OCI-LY1 (cell line): Measurements from ENCODE around the gene LMF1.

ENCODE experiments used
- CTCF ChIP-seq: fragments of 200-600 bp; sonication (generic), shearing (Covaris generic); IDR thresholded peaks from 2 replicates; pipeline ENCODE4 v1.5.1; 2017; ENCODE audit warnings: mild to moderate bottlenecking, antibody characterized with exemption, low read length, moderate library complexity, mixed read lengths
- EZH2 ChIP-seq: fragments of 200-600 bp; sonication (generic), shearing (Covaris generic); IDR thresholded peaks from 2 replicates; pipeline ENCODE4 v1.8.0; 2017; ENCODE audit warnings: borderline replicate concordance, mixed run types, mild to moderate bottlenecking, antibody characterized with exemption, low read length, moderate library complexity, mixed read lengths

GRCh38 chr16:980595-980854, 9.7 kb upstream of the LMF1 start:
- TF ChIP-seq CTCF (no peak), EZH2 (no peak)
